Skeletal muscle cell (primary cell): Measurements from ENCODE around the gene CPNE4.
"Not testable (repeated sequence)": the region's sequence is repeated elsewhere in the genome, so short reads cannot be mapped to it uniquely, and the experiment has no call there.

ENCODE experiments used
- DNase-seq: peaks from one replicate; pipeline ENCODE4 v3.0.0-alpha.2; 2010; ENCODE audit warnings: low read depth
- H3K4me3 ChIP-seq: 2 replicates; pipeline ENCODE4 v1.5.1; 2011; ENCODE audit warnings: low read depth, mild to moderate bottlenecking, control low read depth, low read length, moderate library complexity

Gene CPNE4

DNA sequence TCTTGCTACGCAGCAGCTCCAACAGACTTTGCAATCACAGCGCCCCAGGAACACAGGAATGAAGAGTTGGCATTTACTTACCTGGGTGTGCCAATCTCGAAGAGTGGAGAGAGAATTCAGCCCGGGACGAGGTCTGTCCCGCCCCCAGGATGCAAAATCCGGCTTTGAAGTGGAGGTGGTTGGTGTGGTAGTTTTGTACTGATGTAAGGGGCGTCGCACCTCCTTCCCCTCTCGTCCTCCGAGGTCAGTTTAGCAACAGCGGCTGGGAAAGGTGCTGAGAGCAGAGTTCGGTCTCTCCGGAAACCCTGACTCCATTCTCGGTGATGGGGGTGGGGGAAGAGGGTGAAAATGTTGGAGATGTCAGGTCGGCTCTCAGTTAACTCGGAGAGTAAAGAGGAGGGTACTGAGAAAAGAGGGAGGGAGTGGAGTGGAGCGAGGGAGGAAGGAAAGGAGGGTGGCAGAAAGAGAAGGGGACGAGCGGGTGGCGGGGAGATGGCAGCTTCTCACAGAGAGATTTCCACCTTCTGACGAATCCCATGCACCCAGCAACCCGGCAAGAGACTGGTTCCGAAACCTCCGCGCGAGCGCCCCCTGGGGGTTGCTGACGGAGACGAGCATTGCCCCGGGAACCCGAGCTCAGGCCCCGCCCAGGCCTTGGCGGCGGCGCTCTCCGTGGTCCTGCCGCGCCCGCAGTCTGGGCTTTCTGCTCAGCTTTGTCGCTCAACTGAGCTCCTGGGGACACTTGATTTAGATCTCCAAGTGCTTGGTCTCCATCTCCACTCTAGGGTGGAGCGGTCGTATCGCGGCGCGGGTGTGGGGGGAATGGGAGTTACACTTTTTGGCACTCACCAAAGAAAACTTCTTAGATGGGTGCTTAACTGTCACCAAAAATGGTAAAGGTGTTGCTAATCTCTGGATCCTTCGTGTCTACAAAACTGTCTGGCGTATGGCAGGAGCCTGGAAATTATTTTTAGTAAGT lies at the start of gene CPNE4:
Gene CPNE4 (minus strand): TSS at position 529 of the 979 bp plus-strand sequence.
- DNase-seq: peak; percentile 31
- peak within 1 kb of the TSS; percentile 51 for H3K4me3 ChIP-seq

DNA sequence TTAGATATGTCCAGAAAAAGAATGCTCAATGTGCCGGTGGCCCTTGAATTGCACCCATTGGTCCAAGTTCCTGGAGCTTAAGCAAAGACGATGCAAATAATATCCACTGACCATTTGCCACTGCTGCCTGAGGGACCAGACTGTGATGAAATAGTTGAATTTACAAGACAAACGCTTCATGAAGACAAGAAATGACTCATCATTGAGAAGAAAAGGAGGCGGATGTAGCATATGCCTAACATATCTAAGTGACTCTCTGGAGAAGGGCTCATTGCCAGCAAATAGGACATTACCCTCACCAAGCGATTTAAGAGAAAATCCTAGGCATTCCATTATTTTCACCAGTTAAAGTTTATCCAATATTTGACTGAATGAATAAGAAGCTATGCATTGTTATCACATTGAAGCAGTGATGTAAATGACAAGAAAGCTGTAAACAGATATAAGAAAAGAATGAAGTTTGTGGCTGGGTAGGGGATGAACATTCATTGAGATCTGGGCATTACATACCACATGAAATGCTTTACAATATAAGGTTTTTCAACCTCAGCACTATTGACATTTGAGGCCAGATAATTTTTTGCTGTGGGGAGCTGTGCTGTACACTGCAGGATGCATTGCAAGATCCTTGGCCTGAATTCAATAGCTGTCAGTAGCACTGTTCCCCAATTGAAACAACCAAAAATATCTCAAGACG lies 48.9 kb upstream of the CPNE4 start:
- peak; percentile 62 for DNase-seq
- H3K4me3 ChIP-seq: no peak overlapping the region

DNA sequence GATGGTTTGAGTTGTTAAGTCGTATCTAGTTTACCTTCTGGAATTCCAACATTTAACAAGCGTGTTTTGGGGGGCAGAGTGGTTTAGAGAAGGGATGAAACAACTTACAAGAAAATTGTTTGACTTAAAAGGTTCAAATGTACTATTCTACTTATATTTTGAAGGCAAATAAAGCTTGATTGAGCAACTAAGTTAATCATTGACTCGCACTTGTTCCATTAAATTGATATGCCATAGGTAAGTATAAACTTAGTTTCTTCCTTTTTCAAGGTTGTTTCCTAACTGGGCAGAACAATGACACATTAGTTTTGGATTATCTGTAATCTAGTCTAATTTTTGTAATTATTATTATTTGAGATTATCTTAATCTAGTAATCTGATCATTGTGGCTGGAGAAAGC lies 48.3 kb upstream of the CPNE4 start:
- H3K4me3 ChIP-seq: no peak overlapping the region

DNA sequence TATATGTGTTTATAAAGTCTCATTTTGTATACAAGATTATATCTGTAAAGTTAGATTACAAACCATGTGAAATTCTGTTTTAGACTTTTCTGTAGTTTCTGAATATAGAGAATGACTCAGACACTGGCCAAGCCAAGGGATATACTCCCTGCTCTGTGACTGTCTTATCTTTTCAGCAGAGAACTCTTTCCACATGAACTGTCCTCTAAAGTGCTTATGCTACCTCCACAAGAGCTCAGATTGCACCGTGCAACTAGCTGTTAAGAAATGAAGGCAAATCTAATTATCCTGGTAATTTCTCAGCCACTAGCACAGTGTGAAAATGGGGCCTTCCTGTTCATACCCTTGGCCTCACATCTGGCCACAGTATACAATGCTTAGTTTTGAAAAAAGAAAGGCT lies 44.3 kb upstream of the CPNE4 start:
- no peak for DNase-seq
- no peak overlapping the region for H3K4me3 ChIP-seq

More for the DNA sequence above, 48.3 kb upstream of the CPNE4 start:
- DNase-seq: no peak

DNA sequence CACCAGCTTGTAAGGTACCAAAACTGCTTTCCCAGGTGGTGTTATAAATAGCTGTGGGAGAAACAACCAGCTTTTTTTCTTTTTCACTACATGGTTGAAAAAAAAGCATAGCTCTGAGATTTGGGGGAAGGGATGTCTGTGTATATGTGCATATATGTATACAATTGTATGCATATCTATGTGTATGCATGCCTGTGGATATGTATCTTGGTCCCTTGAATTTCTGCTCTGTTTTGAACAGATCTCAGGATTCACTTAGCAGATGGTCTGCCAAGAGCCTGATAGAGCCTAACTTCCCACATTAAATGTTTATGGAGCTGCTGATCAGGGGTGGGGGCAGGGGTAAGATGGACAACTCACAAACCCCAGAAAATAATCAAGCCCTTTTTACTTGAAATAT lies 39.0 kb upstream of the CPNE4 start:
- H3K4me3 ChIP-seq: no peak overlapping the region
- no peak for DNase-seq

DNA sequence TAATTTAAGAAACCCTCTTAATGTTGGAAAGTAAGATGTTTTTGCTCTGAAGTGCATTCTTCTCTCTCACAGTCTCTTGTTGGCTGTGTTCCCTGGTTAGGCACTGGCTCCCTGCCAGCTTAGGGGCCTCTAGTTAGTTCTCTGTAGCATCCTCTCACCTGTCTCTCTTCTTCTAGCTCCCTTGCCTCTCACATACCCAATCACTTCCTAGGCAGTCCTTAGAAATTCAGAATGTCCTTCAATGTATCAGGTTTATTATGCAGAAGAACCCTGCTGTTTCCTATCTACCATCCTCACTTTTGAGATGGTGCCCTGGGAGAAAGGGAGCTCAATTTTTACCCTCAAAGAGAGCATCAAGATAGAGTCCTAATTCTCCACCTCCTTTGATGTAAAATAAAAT lies 36.2 kb upstream of the CPNE4 start:
- H3K4me3 ChIP-seq: no peak overlapping the region
- no peak for DNase-seq

DNA sequence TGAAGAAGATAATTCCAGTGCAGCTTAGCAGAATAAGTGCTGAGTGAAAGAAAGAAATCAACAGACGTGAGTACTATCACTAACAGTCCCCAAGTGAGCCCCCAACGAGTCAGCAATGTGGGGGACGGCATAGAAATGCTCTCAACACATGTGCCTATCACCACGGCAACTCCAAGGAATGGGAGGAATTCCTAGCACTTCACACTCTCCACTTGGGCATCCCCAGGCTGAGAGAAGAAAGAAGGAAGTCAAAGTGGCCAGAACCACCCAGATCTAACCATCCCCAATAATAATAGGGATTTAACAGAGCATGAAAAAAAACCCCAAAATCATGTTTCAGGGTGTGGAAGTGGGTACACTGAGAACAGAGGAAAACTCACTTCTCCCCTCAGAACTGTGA lies 29.3 kb upstream of the CPNE4 start:
- no peak for DNase-seq
- no peak overlapping the region for H3K4me3 ChIP-seq

DNA sequence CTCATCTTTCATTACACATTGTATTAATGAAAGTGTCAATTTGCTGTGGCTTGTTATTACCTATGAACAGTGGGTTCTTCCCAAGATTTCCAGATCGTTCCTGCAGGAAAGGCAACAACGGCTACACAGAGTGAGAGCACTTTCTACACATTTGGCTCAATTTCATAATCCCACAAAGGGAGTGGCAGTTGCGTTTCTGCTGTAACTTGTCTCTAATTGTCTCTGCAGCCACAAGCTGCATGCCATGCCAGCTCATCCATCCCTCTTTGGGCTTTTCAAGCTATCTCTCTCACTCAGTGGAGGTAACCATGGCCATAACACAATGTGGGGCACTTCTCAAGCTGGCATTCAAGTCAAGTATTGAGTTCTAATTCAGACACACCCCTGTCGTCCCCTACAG lies 27.7 kb upstream of the CPNE4 start:
- no peak overlapping the region for H3K4me3 ChIP-seq
- DNase-seq: no peak

DNA sequence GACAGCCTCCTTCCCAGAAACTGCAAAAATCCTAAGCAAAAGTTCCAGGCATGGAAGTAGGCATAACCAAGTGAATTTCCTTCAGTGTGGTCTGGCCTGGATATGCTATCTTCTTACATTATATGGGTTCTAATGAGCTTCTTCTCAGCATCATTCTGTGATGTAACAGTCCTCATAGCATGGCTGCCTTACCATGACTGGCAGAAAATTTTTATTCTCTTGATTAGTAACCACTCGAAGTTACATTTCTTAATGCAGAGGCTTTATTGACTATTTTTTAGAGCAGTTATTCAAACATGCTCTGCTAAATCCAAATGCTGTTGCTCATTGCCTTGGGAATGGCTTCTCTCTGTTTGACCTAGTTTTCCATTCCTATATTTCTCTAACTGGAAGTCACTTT lies 21.1 kb upstream of the CPNE4 start:
- DNase-seq: no peak

DNA sequence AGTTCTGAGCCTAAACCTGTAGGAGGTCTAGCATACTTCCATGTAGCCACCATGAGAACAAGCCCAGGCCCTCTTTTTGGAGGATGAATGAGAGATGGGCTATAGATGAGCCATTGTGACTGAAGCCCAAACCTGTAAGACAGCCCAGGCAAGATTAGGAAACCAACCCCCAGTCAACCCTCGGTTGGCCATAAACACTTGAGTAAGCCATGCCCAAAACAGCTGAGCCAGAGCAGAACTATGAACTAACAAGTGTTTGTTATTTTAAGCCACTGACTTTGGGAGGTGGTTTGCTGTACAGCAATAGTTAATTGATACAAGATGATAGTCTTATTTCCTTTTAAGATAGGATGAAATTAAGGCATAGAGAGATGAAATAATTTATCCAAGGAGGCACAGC lies 12.4 kb upstream of the CPNE4 start:
- DNase-seq: no peak
- H3K4me3 ChIP-seq: no peak overlapping the region

More for the DNA sequence above, 21.1 kb upstream of the CPNE4 start:
- no peak overlapping the region for H3K4me3 ChIP-seq

DNA sequence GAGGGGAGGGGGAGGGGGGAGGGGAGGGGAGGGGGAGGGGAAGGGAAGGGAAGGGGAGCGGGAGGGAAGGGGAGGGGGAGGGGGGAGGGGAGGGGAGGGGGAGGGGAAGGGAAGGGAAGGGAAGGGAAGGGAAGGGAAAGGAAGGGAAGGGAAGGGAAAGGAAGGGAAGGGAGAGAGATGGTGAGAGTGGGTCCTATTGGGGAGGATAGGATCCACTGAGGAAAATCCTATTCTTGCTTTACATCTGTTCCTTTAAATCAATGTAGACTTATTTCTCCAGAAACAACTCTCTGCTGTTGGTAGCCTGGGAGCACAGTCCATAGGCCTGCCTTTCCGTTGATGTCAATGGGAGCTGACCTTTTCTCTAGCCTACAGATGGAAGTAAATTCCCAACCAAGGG lies 10.1 kb upstream of the CPNE4 start:
- not testable (repeated sequence) for H3K4me3 ChIP-seq, DNase-seq

DNA sequence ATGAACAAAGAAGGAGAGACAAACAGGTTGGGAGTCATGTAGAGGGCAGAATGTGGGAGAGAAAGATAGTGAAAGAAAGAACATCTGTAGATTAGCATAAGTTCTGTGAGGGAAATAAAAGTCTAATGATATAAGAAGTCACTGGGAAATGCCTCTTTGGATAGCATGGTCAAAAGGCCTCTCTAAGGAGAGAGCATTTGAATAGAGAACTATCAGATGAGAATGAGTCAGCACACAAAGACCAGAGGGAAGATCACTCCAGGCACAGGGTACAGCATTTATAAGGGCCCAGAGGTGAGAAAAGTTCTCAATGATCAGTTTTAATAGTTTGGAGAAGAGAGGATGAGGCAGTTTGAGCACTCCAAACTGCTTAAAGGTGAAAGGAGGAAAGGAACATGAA lies 7.9 kb upstream of the CPNE4 start:
- no peak overlapping the region for H3K4me3 ChIP-seq
- DNase-seq: no peak

DNA sequence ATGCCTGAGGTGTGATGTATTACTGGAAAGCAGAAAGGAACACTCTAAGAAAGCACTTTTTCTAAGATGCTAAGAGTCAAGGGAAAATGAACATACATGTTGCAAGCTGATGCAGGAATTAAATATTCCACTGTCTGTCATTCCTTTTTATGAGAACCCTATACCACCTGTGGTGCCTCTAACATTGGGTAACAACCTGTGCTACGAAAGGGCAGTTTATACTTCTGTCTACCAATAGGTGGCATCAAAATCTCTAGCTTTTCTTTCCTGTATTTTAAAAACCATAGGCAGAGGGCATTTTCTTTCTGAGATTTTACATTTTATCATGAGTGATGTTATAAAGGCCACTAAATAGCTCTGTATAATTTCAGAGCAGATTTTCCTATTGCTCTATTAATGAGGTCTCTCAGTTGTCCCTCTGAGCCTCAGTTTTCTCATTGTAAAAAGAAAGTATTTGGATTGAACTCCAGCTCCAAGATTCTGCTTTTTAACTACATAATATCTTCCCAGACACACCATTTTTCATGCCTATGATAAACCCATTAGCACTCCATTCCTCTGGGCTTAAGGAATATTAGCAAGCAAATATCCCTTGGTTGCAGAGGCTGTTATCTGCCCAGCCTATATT lies 3.5 kb upstream of the CPNE4 start:
- no peak overlapping the region for H3K4me3 ChIP-seq
- DNase-seq: no peak

DNA sequence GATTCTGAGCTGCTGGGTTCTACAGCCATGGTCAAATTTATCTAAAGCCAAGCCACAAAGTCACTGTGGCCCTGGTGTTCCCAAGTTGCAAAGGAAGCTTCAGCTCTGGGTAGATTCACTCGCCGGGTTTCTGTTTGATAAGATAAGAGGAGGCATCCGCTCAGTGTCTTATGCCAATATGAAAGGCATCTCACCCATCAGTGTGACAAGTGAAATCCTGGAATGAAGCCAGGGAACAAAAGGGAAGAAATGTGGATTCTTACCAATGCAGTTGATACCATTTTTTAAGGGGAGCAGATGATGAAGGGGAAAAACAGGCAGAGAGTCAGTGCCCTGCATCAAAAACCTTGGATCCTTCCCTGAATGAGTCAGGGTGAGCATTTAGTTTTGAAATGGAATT lies 2.8 kb upstream of the CPNE4 start:
- DNase-seq: no peak

DNA sequence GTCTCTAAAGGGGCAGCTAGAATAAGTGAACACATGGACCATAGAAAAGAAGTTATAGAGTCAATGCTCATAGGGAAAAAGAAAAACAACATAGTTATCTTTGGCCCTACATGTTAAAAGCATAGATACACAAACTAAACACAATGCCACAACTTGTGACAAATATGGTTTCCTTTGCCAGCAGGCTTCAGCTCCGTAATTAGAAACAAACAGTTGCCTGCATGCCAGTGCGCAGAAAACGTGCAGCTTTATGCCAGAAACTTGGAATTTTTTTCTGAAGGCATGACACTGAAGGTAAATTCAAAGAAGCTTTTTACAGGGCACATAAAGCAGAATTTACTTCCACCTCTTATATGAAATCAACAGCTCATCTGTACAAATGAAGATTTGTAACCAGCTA lies 2.2 kb upstream of the CPNE4 start:
- H3K4me3 ChIP-seq: no peak overlapping the region
- DNase-seq: no peak

More for the DNA sequence above, 2.8 kb upstream of the CPNE4 start:
- H3K4me3 ChIP-seq: no peak overlapping the region

DNA sequence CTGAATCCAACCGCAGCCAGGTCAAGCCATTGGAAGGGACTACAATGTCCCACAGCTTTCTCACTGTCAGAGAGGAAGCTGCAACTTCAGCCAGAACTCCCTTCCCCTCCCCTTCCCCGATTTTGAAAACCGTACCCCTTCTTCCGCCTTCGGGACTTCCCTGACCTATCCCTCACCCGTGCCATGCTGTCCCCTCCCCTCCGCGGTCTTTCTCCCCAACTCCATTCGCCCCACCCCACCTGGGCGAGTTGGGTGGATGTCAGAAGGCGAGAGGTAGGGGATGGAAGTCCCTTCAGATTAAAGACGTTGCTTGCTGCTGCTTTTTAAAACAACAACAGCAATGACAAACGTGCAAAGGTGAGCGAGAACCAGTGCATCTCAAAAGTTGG lies 723 bp downstream of the CPNE4 start:
- DNase-seq: no peak
- H3K4me3 ChIP-seq: peak overlapping the region; percentile 51

DNA sequence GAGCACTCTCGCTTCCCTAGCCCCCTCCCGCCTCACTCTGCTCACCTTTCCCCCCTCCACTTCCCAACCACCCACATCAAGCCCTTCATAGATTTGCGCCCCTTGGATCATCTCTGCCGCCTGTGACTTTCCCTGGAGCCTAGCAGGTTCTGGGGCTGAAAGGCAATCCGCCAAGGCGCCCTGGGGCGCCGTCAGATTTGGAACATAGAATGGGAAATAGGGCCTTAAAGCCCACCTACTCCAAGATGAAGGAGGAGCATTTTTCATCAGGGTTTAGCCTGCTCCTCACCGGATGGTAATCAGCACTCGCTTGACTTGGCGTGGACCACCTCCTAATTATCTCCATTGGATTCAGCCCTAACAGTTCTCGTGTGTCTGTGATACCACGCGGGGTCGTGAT lies 1.3 kb downstream of the CPNE4 start:
- no peak overlapping the region for H3K4me3 ChIP-seq
- DNase-seq: no peak

DNA sequence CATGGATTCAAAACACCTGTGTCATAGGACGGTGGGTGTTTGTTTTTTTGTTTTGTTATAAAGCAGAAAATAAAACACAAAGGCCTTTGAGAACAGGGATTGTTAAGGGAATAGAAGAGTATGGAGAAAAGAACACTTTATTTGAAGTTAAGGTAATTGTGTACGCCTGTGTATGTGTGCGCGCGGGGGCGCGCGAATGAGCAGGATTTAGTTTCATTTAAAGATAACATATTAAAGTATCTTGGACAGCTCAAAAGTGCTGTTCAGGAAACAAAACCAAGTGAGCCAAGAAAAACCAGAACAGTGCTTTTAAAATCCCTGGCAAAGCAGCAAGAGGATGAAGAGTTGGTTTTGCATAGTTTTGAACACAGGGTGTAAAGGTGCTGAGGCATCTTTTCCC lies 1.9 kb downstream of the CPNE4 start:
- DNase-seq: no peak
- no peak overlapping the region for H3K4me3 ChIP-seq

DNA sequence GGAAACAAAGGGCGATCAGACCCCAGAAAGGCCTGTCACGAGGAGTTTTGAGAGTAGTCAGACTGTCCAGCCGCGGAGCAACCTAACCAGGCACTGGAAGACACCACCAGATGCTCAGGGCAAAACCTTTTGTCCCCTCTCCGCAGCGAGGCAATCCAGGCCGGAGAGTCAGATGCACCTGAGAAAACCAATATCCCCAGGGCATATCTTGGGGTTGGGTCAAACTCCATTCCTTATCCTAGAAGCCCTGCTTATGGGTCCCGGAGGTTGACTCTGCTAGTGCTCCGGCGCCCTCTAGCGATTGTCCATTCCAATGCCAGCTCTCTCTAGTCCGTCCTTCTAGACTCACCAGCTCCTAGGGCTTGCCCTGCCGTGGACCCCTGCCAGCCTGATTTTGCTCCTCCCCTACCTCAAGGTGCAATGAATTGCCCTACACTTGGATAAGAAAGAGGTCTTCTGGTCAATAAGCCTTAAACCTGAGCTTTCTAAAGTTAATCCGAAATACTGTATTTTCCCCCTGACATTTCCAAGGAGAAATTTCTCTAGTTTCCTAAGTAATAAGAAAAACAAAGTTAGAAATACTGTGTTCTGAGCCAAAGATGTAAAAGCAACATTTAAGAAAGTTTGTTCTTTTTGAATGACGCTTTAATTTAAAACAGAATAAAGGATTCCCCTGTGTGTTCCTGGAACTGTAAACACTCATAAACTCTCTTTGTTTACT lies 5.5 kb downstream of the CPNE4 start:
- peak; percentile 34 for DNase-seq
- no peak overlapping the region for H3K4me3 ChIP-seq

DNA sequence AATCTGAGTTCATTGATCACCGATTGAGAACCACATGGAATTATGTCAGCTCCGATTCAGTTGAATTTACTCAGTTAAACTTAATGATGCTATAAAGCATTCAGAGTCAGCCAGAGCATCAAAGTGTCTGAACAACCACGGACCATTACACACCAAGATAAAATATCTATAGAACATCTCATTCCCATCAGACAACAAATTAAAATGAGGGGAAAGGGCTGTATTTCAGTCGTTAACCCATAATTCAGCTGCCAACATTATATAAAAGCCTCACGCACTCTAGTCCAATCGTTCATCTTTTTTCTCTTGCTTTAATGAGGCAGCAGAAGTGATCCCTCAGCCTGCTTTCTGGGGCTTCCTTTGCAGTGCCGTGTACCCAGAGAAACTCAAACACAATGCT lies 11.9 kb downstream of the CPNE4 start:
- no peak overlapping the region for H3K4me3 ChIP-seq
- no peak for DNase-seq
